Karpas-422 (cell line): ENCODE measurements around the gene HOXA3. TPM values are rescaled to one million over a fixed set of nuclear protein-coding genes. Genes with fewer than 3 reads are reported as not detected.

ENCODE experiments used
- DNase-seq: peaks from one replicate; pipeline ENCODE4 v3.0.0-alpha.2; 2015
- H2AFZ ChIP-seq: fragments of 200-600 bp; sonication (generic); 2 replicates; pipeline ENCODE4 v1.6.1; 2014; ENCODE audit warnings: antibody characterized with exemption, low read length, mixed read lengths
- H3K27ac ChIP-seq: fragments of 200-600 bp; sonication (generic); 2 replicates; pipeline ENCODE4 v1.5.1; 2014; ENCODE audit warnings: mild to moderate bottlenecking, low read length, moderate library complexity
- H3K27me3 ChIP-seq: fragments of 200-600 bp; sonication (generic); 2 replicates; pipeline ENCODE4 v1.6.1; 2014; ENCODE audit warnings: low read length, mixed read lengths
- H3K36me3 ChIP-seq: fragments of 200-600 bp; sonication (generic); 2 replicates; pipeline ENCODE4 v1.6.1; 2014; ENCODE audit warnings: low read length, mixed read lengths; ENCODE audit not compliant: insufficient read depth
- H3K4me1 ChIP-seq: fragments of 200-600 bp; sonication (generic); 2 replicates; pipeline ENCODE4 v1.6.1; 2014; ENCODE audit warnings: mild to moderate bottlenecking, low read length, mixed read lengths
- H3K4me2 ChIP-seq: fragments of 200-600 bp; sonication (generic); 2 replicates; pipeline ENCODE4 v1.6.1; 2014; ENCODE audit warnings: low read length, low read depth, mild to moderate bottlenecking; ENCODE audit not compliant: poor library complexity, severe bottlenecking
- H3K4me3 ChIP-seq: fragments of 200-600 bp; sonication (generic); 2 replicates; pipeline ENCODE4 v1.5.1; 2014; ENCODE audit warnings: mild to moderate bottlenecking, antibody characterized with exemption, low read length, mixed read lengths
- H3K79me2 ChIP-seq: fragments of 200-600 bp; sonication (generic); 2 replicates; pipeline ENCODE4 v1.6.1; 2014; ENCODE audit warnings: mild to moderate bottlenecking, low read length, mixed read lengths
- H3K9ac ChIP-seq: fragments of 200-600 bp; sonication (generic); 2 replicates; pipeline ENCODE4 v1.6.0; 2014; ENCODE audit warnings: low read length
- H3K9me2 ChIP-seq: fragments of 200-600 bp; sonication (generic), shearing (Covaris generic); replicated peaks from 2 replicates; pipeline ENCODE4 v1.6.0; 2014; ENCODE audit warnings: mild to moderate bottlenecking, low read length, moderate library complexity; ENCODE audit not compliant: insufficient read depth
- H3K9me3 ChIP-seq: fragments of 300-700, 200-600 bp; sonication (generic); 2 replicates; pipeline ENCODE4 v1.6.1; 2014; ENCODE audit warnings: low read length, mixed read lengths
- H4K20me1 ChIP-seq: fragments of 200-600 bp; sonication (generic); 2 replicates; pipeline ENCODE4 v1.6.1; 2014; ENCODE audit warnings: mild to moderate bottlenecking, antibody characterized with exemption, low read length, low read depth; ENCODE audit not compliant: insufficient read depth
- total RNA-seq: library from RNA; depleted of rRNA; stranded (reverse); fragments of >200 nt; shearing (Covaris generic); gene quantifications from 2 replicates; pipeline ENCODE4 v1.2.3, GENCODE V29; 2014; ENCODE audit warnings: low replicate concordance

The HOXA3 gene
- total RNA-seq, 1 experiment from 2014 or later, result 1.3 TPM

- Histone ChIP-seq H3K9me3 (no peaks in the 10 kb centered on the region), H3K27me3 (no peaks in the 10 kb centered on the region), H3K9ac (no peak overlapping the region), H3K4me2 (no peak overlapping the region), H3K4me1 (peaks cover 9% of the 10 kb centered on the region), H3K79me2 (no peaks in the 10 kb centered on the region), H3K9me2 (no peaks in the 10 kb centered on the region), H4K20me1 (no peaks in the 10 kb centered on the region), H2AFZ (no peak overlapping the region), H3K27ac (no peak overlapping the region), H3K36me3 (no peaks in the 10 kb centered on the region), H3K4me3 (no peak overlapping the region)
- no peak for DNase-seq
Observed at GRCh38 chr7:27126596-27127327, 25.6 kb downstream of the HOXA3 start.

- Histone ChIP-seq H3K9me2 (no peaks in the 10 kb centered on the region), H3K4me1 (peaks cover 9% of the 10 kb centered on the region), H3K4me2 (no peak overlapping the region), H3K4me3 (no peak overlapping the region), H3K9ac (no peak overlapping the region), H3K9me3 (no peaks in the 10 kb centered on the region), H3K79me2 (no peaks in the 10 kb centered on the region), H4K20me1 (no peaks in the 10 kb centered on the region), H3K27ac (no peak overlapping the region), H3K27me3 (no peaks in the 10 kb centered on the region), H2AFZ (no peak overlapping the region), H3K36me3 (no peaks in the 10 kb centered on the region)
- no peak for DNase-seq
Observed at GRCh38 chr7:27125986-27126394, 26.4 kb downstream of the HOXA3 start.

DNA sequence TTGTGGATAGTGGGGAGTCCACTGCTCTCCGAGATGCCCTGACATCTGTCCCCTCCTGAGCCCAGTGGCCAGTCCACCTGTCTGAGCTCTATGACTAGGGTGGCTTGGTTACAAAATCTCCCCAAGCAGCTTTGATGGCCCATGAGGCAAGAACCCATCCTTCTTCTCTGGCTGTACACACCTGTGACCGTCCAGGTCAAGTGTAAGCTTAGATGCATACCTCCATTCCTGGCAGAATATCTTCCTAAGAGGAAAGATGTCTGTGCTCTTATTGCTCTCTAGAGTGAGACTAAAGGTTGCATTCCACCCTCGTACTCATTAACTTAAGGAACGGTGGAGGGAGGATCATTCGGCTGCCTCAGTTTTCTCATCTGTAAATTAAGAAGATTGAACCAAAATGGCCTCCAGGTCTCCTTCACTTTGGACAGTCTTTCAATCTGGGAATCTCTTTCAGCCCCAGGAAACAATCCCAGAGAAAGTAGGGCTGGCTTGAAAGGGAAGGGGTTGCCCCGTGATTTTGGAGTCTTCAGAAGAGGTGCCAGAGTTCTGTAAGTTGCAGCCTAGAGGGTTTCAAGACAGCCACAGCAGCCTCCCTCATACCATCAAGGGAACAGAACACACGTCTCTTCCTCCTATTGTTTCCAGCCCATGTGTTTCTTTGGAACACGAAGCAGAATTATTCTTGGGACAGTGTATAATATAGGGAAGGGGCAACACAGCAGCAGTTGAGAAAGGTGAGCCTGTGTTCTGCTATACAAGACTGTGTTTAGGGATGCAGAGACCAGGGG is 27.3 kb downstream of the HOXA3 start:
- H3K4me1 ChIP-seq, result peaks cover 9% of the 10 kb centered on the region
- no peaks in the 10 kb centered on the region for H3K9me2 ChIP-seq
- no peaks in the 10 kb centered on the region for H4K20me1 ChIP-seq
- H3K9me3 ChIP-seq, result no peaks in the 10 kb centered on the region
- no peak overlapping the region for H3K4me2 ChIP-seq
- no peak overlapping the region for H2AFZ ChIP-seq
- H3K36me3 ChIP-seq, result no peaks in the 10 kb centered on the region
- H3K27me3 ChIP-seq, result no peaks in the 10 kb centered on the region
- DNase-seq, result no peak
- no peak overlapping the region for H3K4me3 ChIP-seq
- H3K9ac ChIP-seq, result no peak overlapping the region
- no peak overlapping the region for H3K27ac ChIP-seq
- no peaks in the 10 kb centered on the region for H3K79me2 ChIP-seq

GRCh38 chr7:27124096-27124901 is 28.1 kb downstream of the HOXA3 start:
- Histone ChIP-seq H4K20me1 (no peaks in the 10 kb centered on the region), H3K36me3 (no peaks in the 10 kb centered on the region), H3K4me3 (no peak overlapping the region), H3K79me2 (no peaks in the 10 kb centered on the region), H3K9me2 (no peaks in the 10 kb centered on the region), H3K4me1 (peaks cover 9% of the 10 kb centered on the region), H3K9me3 (no peaks in the 10 kb centered on the region), H2AFZ (no peak overlapping the region), H3K4me2 (no peak overlapping the region), H3K9ac (no peak overlapping the region), H3K27ac (no peak overlapping the region), H3K27me3 (no peaks in the 10 kb centered on the region)
- no peak for DNase-seq

DNA sequence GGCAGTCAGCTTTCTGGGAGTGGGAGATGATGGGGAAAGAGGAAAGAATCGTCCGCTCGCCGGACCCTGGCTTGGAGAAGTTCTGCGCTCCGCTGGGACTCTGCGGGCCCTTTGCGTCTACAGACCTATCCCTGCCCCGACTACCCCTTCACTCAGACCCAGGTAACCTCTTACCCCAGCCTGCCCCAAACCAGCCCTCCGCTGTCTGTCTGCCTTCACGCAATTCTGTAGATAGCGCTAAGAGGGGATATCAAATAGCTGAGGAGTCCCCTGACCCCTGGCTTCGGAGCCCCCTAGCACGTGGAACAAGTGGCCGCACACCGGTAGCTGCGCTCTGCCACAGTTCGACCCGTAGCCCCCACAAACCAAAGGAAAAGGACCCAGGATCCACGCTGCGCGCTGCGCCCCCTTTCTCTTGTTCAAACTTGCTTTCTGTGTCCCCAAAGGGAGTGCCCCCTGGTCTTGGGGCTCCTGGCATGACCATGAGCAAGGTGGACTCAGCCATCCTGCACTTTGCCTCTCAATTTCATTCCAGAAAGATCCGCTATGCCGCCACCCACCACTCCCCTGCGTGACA is 28.8 kb downstream of the HOXA3 start:
- peaks cover 9% of the 10 kb centered on the region for H3K4me1 ChIP-seq
- no peak overlapping the region for H2AFZ ChIP-seq
- no peaks in the 10 kb centered on the region for H3K27me3 ChIP-seq
- H3K9me3 ChIP-seq, result no peaks in the 10 kb centered on the region
- no peak overlapping the region for H3K9ac ChIP-seq
- no peaks in the 10 kb centered on the region for H3K9me2 ChIP-seq
- H3K27ac ChIP-seq, result no peak overlapping the region
- no peaks in the 10 kb centered on the region for H4K20me1 ChIP-seq
- no peaks in the 10 kb centered on the region for H3K79me2 ChIP-seq
- no peak for DNase-seq
- no peaks in the 10 kb centered on the region for H3K36me3 ChIP-seq
- H3K4me2 ChIP-seq, result no peak overlapping the region
- H3K4me3 ChIP-seq, result no peak overlapping the region

- H2AFZ ChIP-seq, result no peak overlapping the region
- H3K9me2 ChIP-seq, result no peaks in the 10 kb centered on the region
- H3K4me2 ChIP-seq, result no peak overlapping the region
- no peak for DNase-seq
- no peak overlapping the region for H3K9ac ChIP-seq
- H3K4me1 ChIP-seq, result peaks cover 6% of the 10 kb centered on the region
- no peaks in the 10 kb centered on the region for H3K9me3 ChIP-seq
- no peak overlapping the region for H3K27ac ChIP-seq
- no peaks in the 10 kb centered on the region for H3K79me2 ChIP-seq
- H3K27me3 ChIP-seq, result no peaks in the 10 kb centered on the region
- H4K20me1 ChIP-seq, result no peaks in the 10 kb centered on the region
- no peaks in the 10 kb centered on the region for H3K36me3 ChIP-seq
- no peak overlapping the region for H3K4me3 ChIP-seq
Observed at GRCh38 chr7:27123007-27123476, 29.3 kb downstream of the HOXA3 start.

DNA sequence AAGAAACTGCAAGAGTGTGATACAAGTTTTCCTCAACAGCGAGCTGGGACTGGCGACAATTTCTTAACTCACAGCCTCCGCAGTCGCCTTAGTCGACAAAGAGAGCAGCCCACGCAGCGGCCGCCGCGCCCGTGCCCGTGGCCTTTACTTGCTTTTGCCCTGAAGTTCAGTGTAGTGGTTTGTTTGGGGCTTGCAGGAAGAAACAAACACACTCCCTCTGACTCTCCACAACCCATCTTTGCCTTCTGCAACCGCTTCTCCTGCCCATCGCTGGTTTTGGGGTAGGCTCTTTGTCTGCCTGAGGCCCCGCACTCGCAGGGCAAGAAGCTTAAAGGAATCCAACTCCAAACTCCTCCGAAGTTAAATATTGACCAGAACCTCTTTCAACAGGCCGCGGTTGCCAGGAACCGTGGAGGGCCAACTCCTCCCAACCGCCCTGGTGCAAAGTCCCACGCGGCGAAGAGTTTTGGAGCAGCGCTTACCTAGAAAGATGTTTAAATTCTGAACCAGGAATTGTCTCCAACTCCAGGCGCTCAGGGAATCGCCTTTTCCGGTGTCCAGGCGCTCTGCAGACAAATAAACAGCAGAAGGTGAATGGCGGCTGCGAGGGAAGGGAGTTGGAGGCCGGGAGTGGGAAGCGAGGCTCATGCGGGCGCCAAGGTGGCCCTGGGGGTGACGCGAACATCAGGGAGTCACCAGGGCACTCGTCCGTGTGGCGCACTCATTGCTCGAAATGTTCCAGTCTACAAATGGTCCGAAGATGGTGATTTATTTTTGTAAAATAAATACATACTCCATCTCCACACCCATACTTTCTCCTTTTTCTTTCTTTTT is 30.1 kb downstream of the HOXA3 start:
- Histone ChIP-seq H3K79me2 (no peaks in the 10 kb centered on the region), H2AFZ (no peak overlapping the region), H3K9me2 (no peaks in the 10 kb centered on the region), H3K36me3 (no peaks in the 10 kb centered on the region), H4K20me1 (no peaks in the 10 kb centered on the region), H3K4me2 (no peak overlapping the region), H3K27me3 (no peaks in the 10 kb centered on the region), H3K9ac (no peak overlapping the region), H3K4me1 (no peaks in the 10 kb centered on the region), H3K4me3 (no peak overlapping the region), H3K9me3 (no peaks in the 10 kb centered on the region), H3K27ac (no peak overlapping the region)
- no peak for DNase-seq
